Prostate gland (tissue), 2 donors: ENCODE data around the gene NAGS. TPM values are rescaled to one million over a fixed set of nuclear protein-coding genes. Genes with fewer than 3 reads are reported as not detected.

Experiments used
- DNase-seq: peaks from one replicate; pipeline ENCODE4 v3.0.0-alpha.2; 2019; ENCODE audit warnings: low spot score
- H3K27ac ChIP-seq, 2 donors: fragments of 200-600 bp; sonication (generic); 2 replicates each; pipeline ENCODE4 v1.5.1; 2017 to 2019
- H3K27me3 ChIP-seq: fragments of 200-600 bp; sonication (generic); replicated peaks from 2 replicates; pipeline ENCODE4 v1.5.1; 2019; ENCODE audit not compliant: insufficient read depth
- H3K36me3 ChIP-seq, 2 donors: fragments of 200-600 bp; sonication (generic); 1 replicate in 1 of 2; 2 replicates in 1 of 2; pipeline versions ENCODE4 v1.5.1 to v1.8.1; 2017 to 2019
- H3K4me1 ChIP-seq: fragments of 200-600 bp; sonication (generic); replicated peaks from 2 replicates; pipeline ENCODE4 v1.5.1; 2019
- H3K4me3 ChIP-seq, 2 donors: fragments of 200-600 bp; sonication (generic); 2 replicates each; pipeline ENCODE4 v1.5.1; 2017 to 2019
- H3K9me3 ChIP-seq: fragments of 200-600 bp; sonication (generic); 2 replicates; pipeline ENCODE4 v1.5.1; 2017
- CTCF ChIP-seq, 4 experiments: fragments of 200-600 bp in 2 of 4; fragments of 450-650 bp in 2 of 4; sonication (generic) in 2 of 4; IDR thresholded peaks; 1 replicate in 3 of 4; 2 replicates in 1 of 4; pipeline ENCODE4 v1.5.1; 2016 to 2019; ENCODE audit warnings: antibody characterized with exemption in 4 of 4, mild to moderate bottlenecking in 2 of 4, moderate library complexity in 2 of 4
- POLR2A ChIP-seq: fragments of 450-650 bp; IDR thresholded peaks from one replicate; pipeline ENCODE4 v1.6.1; 2016; ENCODE audit warnings: antibody characterized with exemption, mild to moderate bottlenecking
- POLR2AphosphoS5 ChIP-seq: sonication (generic); formaldehyde crosslinking; IDR thresholded peaks from one replicate; pipeline ENCODE4 v1.6.1; 2017; ENCODE audit warnings: antibody characterized with exemption
- WGBS: methylation state at CpG from one replicate; pipeline ENCODE4 v1.1.5; 2018; 5-methylcytosine and 5-hydroxymethylcytosine counted together
- intact Hi-C: fragments of 100-400 bp; cut with DNase I; formaldehyde crosslinking; loops from one replicate; pipeline ENCODE4 v1.14.2; 2022
- total RNA-seq, 2 donors: library from RNA; depleted of rRNA; stranded (reverse); fragments of >200 nt; gene quantifications; one replicate each; pipeline ENCODE4 v1.1.0, GENCODE V29; 2016

NAGS gene
- total RNA-seq, 2 donors from 2014 or later, result 3.1 to 3.8 TPM

GRCh38 chr17:43979011-43979410 lies 25.4 kb upstream of the NAGS start:
- no peak for DNase-seq
- Histone ChIP-seq H3K27ac (no peak overlapping the region), H3K9me3 (no peaks in the 10 kb centered on the region), H3K36me3 (no peaks in the 10 kb centered on the region), H3K27me3 (no peaks in the 10 kb centered on the region), H3K4me3 (no peak overlapping the region), H3K4me1 (no peaks in the 10 kb centered on the region)
- 75% methylated on average over 7 of the region's 7 CpGs for WGBS
- TF ChIP-seq CTCF (IDR thresholded peaks at IDR 0.05) (no peak), POLR2AphosphoS5 (no peak)
- intact Hi-C loops, result no loop called here

GRCh38 chr17:43979671-43980070 lies 24.8 kb upstream of the NAGS start:
- Histone ChIP-seq H3K27ac (no peak overlapping the region), H3K9me3 (no peaks in the 10 kb centered on the region), H3K4me1 (no peaks in the 10 kb centered on the region), H3K27me3 (no peaks in the 10 kb centered on the region), H3K36me3 (no peaks in the 10 kb centered on the region), H3K4me3 (no peak overlapping the region)
- no peak for DNase-seq
- TF ChIP-seq POLR2AphosphoS5 (no peak), POLR2A (no peak)
- intact Hi-C loops, result no loop called here
- WGBS, result 55% methylated on average over 4 of the region's 4 CpGs

DNA sequence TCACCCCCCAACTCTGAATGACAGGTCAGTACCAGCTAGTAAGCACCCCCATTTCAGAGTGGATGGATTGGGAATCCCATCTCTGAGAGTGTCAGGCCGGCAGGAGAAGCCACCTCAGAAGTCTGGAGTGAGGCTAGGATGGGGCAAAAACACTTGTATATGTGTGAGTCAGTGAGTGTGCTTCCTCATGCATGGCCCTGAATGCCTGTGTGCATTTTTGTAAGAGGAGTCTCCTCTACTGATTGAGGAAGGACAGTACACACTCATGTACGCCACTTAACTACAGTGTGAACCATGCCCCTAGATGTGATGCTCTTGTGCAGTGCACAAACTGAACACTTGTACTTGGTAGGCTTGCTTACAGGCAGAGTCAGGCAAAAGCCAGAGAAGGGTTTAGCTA lies 22.3 kb upstream of the NAGS start:
- TF ChIP-seq POLR2A (no peak), CTCF (IDR thresholded peaks at IDR 0.05) (no peak), POLR2AphosphoS5 (no peak)
- no peak for DNase-seq
- Histone ChIP-seq H3K4me3 (no peak overlapping the region), H3K9me3 (no peaks in the 10 kb centered on the region), H3K27ac (no peak overlapping the region), H3K27me3 (no peaks in the 10 kb centered on the region), H3K36me3 (no peaks in the 10 kb centered on the region), H3K4me1 (no peaks in the 10 kb centered on the region)
- 83% methylated on average over 2 of the region's 2 CpGs for WGBS
- intact Hi-C loops, result no loop called here

DNA sequence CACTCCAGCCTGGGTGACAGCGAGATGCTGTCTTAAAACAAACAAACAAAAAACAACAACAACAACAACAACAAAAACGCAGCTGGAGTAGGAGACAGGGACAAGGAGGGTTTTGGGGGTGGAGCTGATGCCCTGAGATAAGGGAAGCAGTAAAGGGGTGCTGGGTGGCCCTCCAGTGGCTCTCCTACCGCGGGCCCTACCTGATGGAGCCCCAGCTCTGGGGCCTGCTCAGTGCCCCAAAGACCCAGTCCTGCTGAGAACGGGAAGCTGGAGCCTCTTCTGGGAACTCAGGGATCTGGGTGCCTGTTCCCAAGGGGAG lies 21.3 kb upstream of the NAGS start:
- no peaks in the 10 kb centered on the region for H3K36me3 ChIP-seq
- WGBS, result 26% methylated on average over 5 of the region's 5 CpGs
- no peak overlapping the region for H3K27ac ChIP-seq
- H3K9me3 ChIP-seq, result no peaks in the 10 kb centered on the region
- no peak for TF ChIP-seq CTCF (IDR thresholded peaks at IDR 0.05)
- TF ChIP-seq POLR2A, result no peak
- no peak for TF ChIP-seq POLR2AphosphoS5
- no peaks in the 10 kb centered on the region for H3K4me1 ChIP-seq
- no peaks in the 10 kb centered on the region for H3K27me3 ChIP-seq
- intact Hi-C loops, result no loop called here
- no peak overlapping the region for H3K4me3 ChIP-seq
- no peak for DNase-seq

- H3K4me1 ChIP-seq, result no peaks in the 10 kb centered on the region
- TF ChIP-seq CTCF (IDR thresholded peaks at IDR 0.05) (no peak), POLR2AphosphoS5 (no peak), POLR2A (no peak)
- intact Hi-C loops, result no loop called here
- peak overlapping the region; percentile 13 to 32 for H3K4me3 ChIP-seq
- H3K36me3 ChIP-seq, result no peaks in the 10 kb centered on the region
- DNase-seq, result no peak
- WGBS, result 5% methylated on average over 39 of the region's 78 CpGs
- H3K27ac ChIP-seq, result no peak overlapping the region
- H3K27me3 ChIP-seq, result no peaks in the 10 kb centered on the region
- no peaks in the 10 kb centered on the region for H3K9me3 ChIP-seq
Measured at GRCh38 chr17:43983515-43984411, 20.7 kb upstream of the NAGS start.
